Astrocyte (in vitro differentiated cells and primary cell): ENCODE data around the gene ANKRD39. TPM values are rescaled to one million over a fixed set of nuclear protein-coding genes. Genes with fewer than 3 reads are reported as not detected.

ENCODE experiments used
- DNase-seq: peaks from one replicate; pipeline ENCODE4 v3.0.0-alpha.2; 2010; ENCODE audit warnings: low read depth
- FAIRE-seq: peaks from 2 replicates; lab custom pipeline; 2011; peaks lifted over from hg19 to GRCh38; lab: Jason Lieb, UNC
- H2AFZ ChIP-seq: 2 replicates; pipeline ENCODE4 v1.6.0; 2012; ENCODE audit warnings: low read depth, low read length, inconsistent platforms
- H3K27ac ChIP-seq: 2 replicates; pipeline ENCODE4 v1.5.1; 2011; ENCODE audit warnings: low read depth, low read length, inconsistent platforms
- H3K27me3 ChIP-seq: 2 replicates; pipeline ENCODE4 v1.6.0; 2011; ENCODE audit warnings: low read length, inconsistent platforms; ENCODE audit not compliant: insufficient read depth
- H3K36me3 ChIP-seq: 2 replicates; pipeline ENCODE4 v1.5.1; 2011; ENCODE audit warnings: low read length, inconsistent platforms; ENCODE audit not compliant: insufficient read depth
- H3K4me1 ChIP-seq: 2 replicates; pipeline ENCODE4 v1.5.1; 2011; ENCODE audit warnings: low read length, inconsistent platforms; ENCODE audit not compliant: insufficient read depth
- H3K4me2 ChIP-seq: 2 replicates; pipeline ENCODE4 v1.6.0; 2012; ENCODE audit warnings: low read length, inconsistent platforms
- H3K4me3 ChIP-seq: 2 replicates; pipeline ENCODE4 v1.5.1; 2011; ENCODE audit warnings: low read depth, mild to moderate bottlenecking, low read length, inconsistent platforms; ENCODE audit not compliant: insufficient read depth
- H3K79me2 ChIP-seq: 2 replicates; pipeline ENCODE4 v1.6.0; 2012; ENCODE audit warnings: mild to moderate bottlenecking, low read length, inconsistent platforms; ENCODE audit not compliant: insufficient read depth
- H3K9ac ChIP-seq: 2 replicates; pipeline ENCODE4 v1.6.0; 2012; ENCODE audit warnings: mild to moderate bottlenecking, low read length, inconsistent platforms
- H3K9me3 ChIP-seq: 2 replicates; pipeline ENCODE4 v1.5.1; 2012; ENCODE audit warnings: low read depth, mild to moderate bottlenecking, low read length, inconsistent platforms; ENCODE audit not compliant: insufficient read depth
- H4K20me1 ChIP-seq: 2 replicates; pipeline ENCODE4 v1.6.0; 2012; ENCODE audit warnings: low read length, inconsistent platforms; ENCODE audit not compliant: insufficient read depth
- H3K27ac Mint-ChIP-seq: one replicate; pipeline ENCODE4 v1.8.0; 2021; ENCODE audit warnings: mild to moderate bottlenecking, mixed read lengths; ENCODE audit not compliant: unreplicated experiment
- H3K27me3 Mint-ChIP-seq: one replicate; pipeline ENCODE4 v1.8.0; 2021; ENCODE audit warnings: low read depth, mixed read lengths; ENCODE audit not compliant: unreplicated experiment
- H3K36me3 Mint-ChIP-seq: one replicate; pipeline ENCODE4 v1.8.0; 2021; ENCODE audit warnings: low read depth, mixed read lengths; ENCODE audit not compliant: unreplicated experiment
- H3K4me1 Mint-ChIP-seq: one replicate; pipeline ENCODE4 v1.8.0; 2021; ENCODE audit warnings: low read depth, mixed read lengths; ENCODE audit not compliant: unreplicated experiment
- H3K4me3 Mint-ChIP-seq: one replicate; pipeline ENCODE4 v1.8.0; 2021; ENCODE audit warnings: mild to moderate bottlenecking, moderate library complexity, mixed read lengths; ENCODE audit not compliant: unreplicated experiment
- H3K9me3 Mint-ChIP-seq: one replicate; pipeline ENCODE4 v1.8.0; 2021; ENCODE audit warnings: mild to moderate bottlenecking, mixed read lengths; ENCODE audit not compliant: unreplicated experiment
- EZH2 ChIP-seq: IDR thresholded peaks from 2 replicates; pipeline ENCODE4 v1.6.1; 2012; ENCODE audit warnings: mild to moderate bottlenecking, low read length, inconsistent platforms; ENCODE audit not compliant: insufficient read depth
- total RNA-seq: library from RNA; stranded (reverse); gene quantifications from 2 replicates; pipeline ENCODE4 v1.2.1, GENCODE V29; 2021
- TF ChIP-seq, protein P1 (sequence below): IDR thresholded peaks from 2 replicates; pipeline ENCODE4 v1.5.1; 2011; ENCODE audit warnings: low read depth, mild to moderate bottlenecking, inconsistent platforms, low read length, moderate library complexity; ENCODE audit not compliant: insufficient read depth

The ANKRD39 gene
- total RNA-seq, 1 donor from 2014 or later: 13.7 TPM

DNA sequence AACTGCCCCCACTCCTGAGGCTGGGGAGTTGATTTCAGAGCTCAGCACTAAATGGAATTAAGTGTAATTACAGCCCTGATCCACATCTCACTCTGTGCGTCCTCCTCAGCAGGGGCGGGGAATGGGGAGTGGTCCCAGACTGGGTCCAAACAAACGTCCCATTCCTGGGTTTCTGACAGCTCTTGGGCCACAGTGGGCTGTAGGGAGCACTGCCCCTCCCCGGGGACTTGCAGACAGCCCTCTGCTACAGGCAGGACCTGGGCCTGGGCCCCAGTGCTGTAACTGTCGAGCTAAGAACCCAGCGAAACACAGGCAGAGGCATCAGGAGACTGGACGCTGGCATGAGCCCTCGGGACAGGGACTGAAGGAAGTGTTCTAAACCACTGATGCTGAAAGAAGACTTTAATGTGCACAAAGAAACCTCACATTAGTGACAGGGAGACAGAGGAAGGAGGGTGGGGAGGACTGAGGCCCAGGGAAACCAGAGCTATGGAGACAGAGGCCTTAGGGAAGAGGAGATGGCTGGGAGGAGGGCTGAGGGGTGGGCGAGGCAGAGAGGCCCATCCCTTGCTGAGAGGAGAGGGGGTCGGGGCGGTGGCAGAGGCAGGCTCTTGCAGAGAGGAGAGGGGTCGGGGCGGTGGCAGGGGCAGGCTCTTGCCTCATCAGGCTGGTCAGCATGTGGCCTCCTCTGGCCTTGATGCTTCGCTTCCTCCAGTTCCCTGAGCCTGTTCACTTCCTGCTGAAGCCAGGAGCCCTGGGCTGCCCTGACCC lies 17.9 kb upstream of the ANKRD39 start:
- Mint-ChIP-seq H3K36me3 (no peaks in the 10 kb centered on the region), H3K27ac (no peak overlapping the region), H3K9me3 (no peaks in the 10 kb centered on the region), H3K27me3 (peaks cover 7% of the 10 kb centered on the region), H3K4me1 (peaks cover 22% of the 10 kb centered on the region), H3K4me3 (peak overlapping the region; percentile 40)
- no peak overlapping the region for H3K27ac ChIP-seq
- no peaks in the 10 kb centered on the region for H4K20me1 ChIP-seq
- peaks cover 6% of the 10 kb centered on the region for H3K4me1 ChIP-seq
- no peak overlapping the region for H3K4me2 ChIP-seq
- H3K9ac ChIP-seq: no peak overlapping the region
- TF ChIP-seq EZH2: no peak
- TF ChIP-seq, protein P1, sequence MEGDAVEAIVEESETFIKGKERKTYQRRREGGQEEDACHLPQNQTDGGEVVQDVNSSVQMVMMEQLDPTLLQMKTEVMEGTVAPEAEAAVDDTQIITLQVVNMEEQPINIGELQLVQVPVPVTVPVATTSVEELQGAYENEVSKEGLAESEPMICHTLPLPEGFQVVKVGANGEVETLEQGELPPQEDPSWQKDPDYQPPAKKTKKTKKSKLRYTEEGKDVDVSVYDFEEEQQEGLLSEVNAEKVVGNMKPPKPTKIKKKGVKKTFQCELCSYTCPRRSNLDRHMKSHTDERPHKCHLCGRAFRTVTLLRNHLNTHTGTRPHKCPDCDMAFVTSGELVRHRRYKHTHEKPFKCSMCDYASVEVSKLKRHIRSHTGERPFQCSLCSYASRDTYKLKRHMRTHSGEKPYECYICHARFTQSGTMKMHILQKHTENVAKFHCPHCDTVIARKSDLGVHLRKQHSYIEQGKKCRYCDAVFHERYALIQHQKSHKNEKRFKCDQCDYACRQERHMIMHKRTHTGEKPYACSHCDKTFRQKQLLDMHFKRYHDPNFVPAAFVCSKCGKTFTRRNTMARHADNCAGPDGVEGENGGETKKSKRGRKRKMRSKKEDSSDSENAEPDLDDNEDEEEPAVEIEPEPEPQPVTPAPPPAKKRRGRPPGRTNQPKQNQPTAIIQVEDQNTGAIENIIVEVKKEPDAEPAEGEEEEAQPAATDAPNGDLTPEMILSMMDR: no peak
- no peaks in the 10 kb centered on the region for H3K27me3 ChIP-seq
- H3K4me3 ChIP-seq: no peak overlapping the region
- DNase-seq (no peak), FAIRE-seq (no peak)
- no peaks in the 10 kb centered on the region for H3K36me3 ChIP-seq
- H3K9me3 ChIP-seq: no peaks in the 10 kb centered on the region
- H2AFZ ChIP-seq: no peak overlapping the region
- no peaks in the 10 kb centered on the region for H3K79me2 ChIP-seq

DNA sequence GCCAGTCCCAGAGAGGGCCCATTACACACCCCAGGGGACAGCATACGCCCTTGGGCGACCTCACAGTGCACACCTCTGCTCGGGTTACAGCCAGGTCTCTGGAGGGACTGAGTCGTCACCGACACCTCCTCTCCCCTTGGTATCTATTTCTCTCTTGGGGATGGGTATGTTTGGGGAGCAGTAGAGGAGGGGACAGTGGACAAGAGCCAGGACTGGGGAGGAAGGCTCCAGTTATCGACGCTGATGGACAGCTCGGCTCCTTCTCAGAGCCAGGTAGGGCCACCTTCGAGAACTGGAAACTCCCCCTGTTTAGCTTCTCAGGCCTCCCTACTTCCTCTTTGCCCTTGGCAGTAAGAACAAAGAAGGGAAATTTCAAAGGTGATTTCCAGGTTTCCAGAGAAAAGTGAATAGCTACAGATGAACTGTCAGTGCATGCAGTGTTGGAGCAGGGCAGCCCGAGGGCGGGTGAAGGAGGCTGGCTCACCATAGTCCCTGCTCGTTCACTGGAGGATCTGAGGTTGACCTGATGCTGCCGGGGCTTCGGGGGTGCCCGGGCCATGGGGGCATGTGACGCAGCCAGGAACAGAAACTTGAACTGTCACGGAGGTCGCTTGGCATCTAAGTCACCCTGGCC lies 16.5 kb upstream of the ANKRD39 start:
- Histone ChIP-seq H3K79me2 (no peaks in the 10 kb centered on the region), H3K4me2 (no peak overlapping the region), H2AFZ (no peak overlapping the region), H3K4me1 (peaks cover 11% of the 10 kb centered on the region), H3K9ac (no peak overlapping the region), H3K4me3 (no peak overlapping the region), H3K36me3 (no peaks in the 10 kb centered on the region), H3K27me3 (no peaks in the 10 kb centered on the region), H4K20me1 (no peaks in the 10 kb centered on the region), H3K27ac (no peak overlapping the region), H3K9me3 (no peaks in the 10 kb centered on the region)
- H3K9me3 Mint-ChIP-seq: no peaks in the 10 kb centered on the region
- TF ChIP-seq EZH2: no peak
- TF ChIP-seq, protein P1: no peak
- H3K4me3 Mint-ChIP-seq: no peak overlapping the region
- peak overlapping the region; percentile 77 for H3K27ac Mint-ChIP-seq
- FAIRE-seq: no peak
- no peaks in the 10 kb centered on the region for H3K36me3 Mint-ChIP-seq
- H3K4me1 Mint-ChIP-seq: peaks cover 22% of the 10 kb centered on the region
- DNase-seq: no peak
- peaks cover 4% of the 10 kb centered on the region for H3K27me3 Mint-ChIP-seq
